ENCODE measurements around the gene UCN2. TPM values are rescaled to one million over a fixed set of nuclear protein-coding genes. Genes with fewer than 3 reads are reported as not detected.
A peak's percentile ranks its signal among the peaks of the same experiment; 100 is the strongest.

The UCN2 gene
- total RNA-seq, 2 experiments from 2014 or later, result 0.16 TPM; not detected in 1

- no peaks in the 10 kb centered on the region for H3K9me2 ChIP-seq (ENCODE audit: insufficient read depth, low read length)
- H3K27ac ChIP-seq (ENCODE audit: low read depth, low read length, poor library complexity, severe bottlenecking), result no peak overlapping the region
- no peaks in the 10 kb centered on the region for H3K79me2 ChIP-seq (ENCODE audit: insufficient read depth, low read depth, low read length)
- intact Hi-C loops (cut with micrococcal nuclease; ENCODE audit: unreplicated experiment), result loop anchor here (1.0 to 5.0 kb wide), 4 partner anchors 42 to 277 kb away; no protein-coding TSS in a partner anchor
- H3K36me3 ChIP-seq (ENCODE audit: insufficient read depth, low read length), result no peaks in the 10 kb centered on the region
- no peaks in the 10 kb centered on the region for H3K4me1 ChIP-seq (ENCODE audit: insufficient read depth, low read length, poor library complexity, severe bottlenecking)
- H4K20me1 ChIP-seq (ENCODE audit: insufficient read depth, low read length), result no peaks in the 10 kb centered on the region
- DNase-seq (ENCODE audit: low spot score), result peak; percentile 86
- no peak overlapping the region for H3K4me2 ChIP-seq (ENCODE audit: low read length)
- H3K9me3 ChIP-seq (ENCODE audit: low read length), result no peaks in the 10 kb centered on the region
- no peak overlapping the region for H2AFZ ChIP-seq (ENCODE audit: low read length)
- ChIA-PET POLR2A (interaction anchor here (0.5 to 1.1 kb wide), 2 partner anchors 89 to 108 kb away, joined by 3 read pairs; no protein-coding TSS in a partner anchor), CTCF (ENCODE audit: unreplicated experiment) (interaction anchor here (1.0 to 1.8 kb wide), 3 partner anchors 41 to 113 kb away, joined by 3 to 9 read pairs (median 5); no protein-coding TSS in a partner anchor)
- no peak overlapping the region for H3K4me3 ChIP-seq (ENCODE audit: low read depth, low read length, poor library complexity, severe bottlenecking)
- no peak for TF ChIP-seq EZH2phosphoT487 (IDR thresholded peaks at IDR 0.05; ENCODE audit: borderline replicate concordance, low read depth, low read length)
- TF ChIP-seq, protein P1, sequence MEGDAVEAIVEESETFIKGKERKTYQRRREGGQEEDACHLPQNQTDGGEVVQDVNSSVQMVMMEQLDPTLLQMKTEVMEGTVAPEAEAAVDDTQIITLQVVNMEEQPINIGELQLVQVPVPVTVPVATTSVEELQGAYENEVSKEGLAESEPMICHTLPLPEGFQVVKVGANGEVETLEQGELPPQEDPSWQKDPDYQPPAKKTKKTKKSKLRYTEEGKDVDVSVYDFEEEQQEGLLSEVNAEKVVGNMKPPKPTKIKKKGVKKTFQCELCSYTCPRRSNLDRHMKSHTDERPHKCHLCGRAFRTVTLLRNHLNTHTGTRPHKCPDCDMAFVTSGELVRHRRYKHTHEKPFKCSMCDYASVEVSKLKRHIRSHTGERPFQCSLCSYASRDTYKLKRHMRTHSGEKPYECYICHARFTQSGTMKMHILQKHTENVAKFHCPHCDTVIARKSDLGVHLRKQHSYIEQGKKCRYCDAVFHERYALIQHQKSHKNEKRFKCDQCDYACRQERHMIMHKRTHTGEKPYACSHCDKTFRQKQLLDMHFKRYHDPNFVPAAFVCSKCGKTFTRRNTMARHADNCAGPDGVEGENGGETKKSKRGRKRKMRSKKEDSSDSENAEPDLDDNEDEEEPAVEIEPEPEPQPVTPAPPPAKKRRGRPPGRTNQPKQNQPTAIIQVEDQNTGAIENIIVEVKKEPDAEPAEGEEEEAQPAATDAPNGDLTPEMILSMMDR (conservative IDR thresholded peaks at IDR 0.05; ENCODE audit: low read length), result peak; percentile 98
- no TSS peak for BruUV-seq (replicated peaks)
Observed at GRCh38 chr3:48548729-48549705, 14.6 kb downstream of the UCN2 start.

- TF ChIP-seq EZH2phosphoT487 (IDR thresholded peaks at IDR 0.05; ENCODE audit: borderline replicate concordance, low read depth, low read length), result no peak
- TF ChIP-seq, protein P1 (conservative IDR thresholded peaks at IDR 0.05; ENCODE audit: low read length), result no peak
- no peaks in the 10 kb centered on the region for H3K4me1 ChIP-seq (ENCODE audit: insufficient read depth, low read length, poor library complexity, severe bottlenecking)
- no peaks in the 10 kb centered on the region for H3K9me2 ChIP-seq (ENCODE audit: insufficient read depth, low read length)
- H3K79me2 ChIP-seq (ENCODE audit: insufficient read depth, low read depth, low read length), result no peaks in the 10 kb centered on the region
- H3K9me3 ChIP-seq (ENCODE audit: low read length), result no peaks in the 10 kb centered on the region
- H3K4me3 ChIP-seq (ENCODE audit: low read depth, low read length, poor library complexity, severe bottlenecking), result no peak overlapping the region
- POLR2A ChIA-PET, result no interaction called here
- H3K4me2 ChIP-seq (ENCODE audit: low read length), result no peak overlapping the region
- DNase-seq (ENCODE audit: low spot score), result no peak
- no peaks in the 10 kb centered on the region for H3K36me3 ChIP-seq (ENCODE audit: insufficient read depth, low read length)
- no peaks in the 10 kb centered on the region for H4K20me1 ChIP-seq (ENCODE audit: insufficient read depth, low read length)
- CTCF ChIA-PET (ENCODE audit: unreplicated experiment), result interaction anchor here (1.8 kb wide), 1 partner anchor 112 kb away, joined by 9 read pairs; no protein-coding TSS in a partner anchor
- intact Hi-C loops (cut with micrococcal nuclease; ENCODE audit: unreplicated experiment), result loop anchor here (1.0 to 5.0 kb wide), 4 partner anchors 41 to 276 kb away; no protein-coding TSS in a partner anchor
- H2AFZ ChIP-seq (ENCODE audit: low read length), result no peak overlapping the region
- no peak overlapping the region for H3K27ac ChIP-seq (ENCODE audit: low read depth, low read length, poor library complexity, severe bottlenecking)
- BruUV-seq (replicated peaks), result no TSS peak
Observed at GRCh38 chr3:48548126-48548525, 15.5 kb downstream of the UCN2 start.

All from OCI-LY7 (cell line).